ENCODE data around the gene RAB3IL1.
"Not testable (repeated sequence)": the region's sequence is repeated elsewhere in the genome, so short reads cannot be mapped to it uniquely, and the experiment has no call there.

Gene RAB3IL1

GRCh38 chr11:61883327-61883726, 34.0 kb downstream of the RAB3IL1 start:
- H3K79me2 ChIP-seq (ENCODE audit: insufficient read depth, low read length) = no peaks in the 10 kb centered on the region
- no peaks in the 10 kb centered on the region for H3K36me3 ChIP-seq (ENCODE audit: insufficient read depth, low read length)
- no peaks in the 10 kb centered on the region for H3K9me2 ChIP-seq (replicated peaks; ENCODE audit: low read depth, low read length)
- H3K4me2 ChIP-seq (ENCODE audit: low read depth, low read length, poor library complexity, severe bottlenecking) = no peak overlapping the region
- no peak overlapping the region for H3K9ac ChIP-seq (ENCODE audit: low read depth, low read length, poor library complexity, severe bottlenecking)
- no peaks in the 10 kb centered on the region for H4K20me1 ChIP-seq (ENCODE audit: insufficient read depth, low read length, poor library complexity, severe bottlenecking)
- no peaks in the 10 kb centered on the region for H3K27me3 ChIP-seq (ENCODE audit: insufficient read depth, low read length, poor library complexity, severe bottlenecking)
- H2AFZ ChIP-seq (ENCODE audit: low read length) = no peak overlapping the region
- no peaks in the 10 kb centered on the region for H3F3A ChIP-seq (ENCODE audit: low read depth)
- no peak overlapping the region for H3K4me3 ChIP-seq (ENCODE audit: low read length, poor library complexity, severe bottlenecking)
- TF ChIP-seq CTCF (conservative IDR thresholded peaks at IDR 0.05; ENCODE audit: low read length) = no peak
- no peak for TF ChIP-seq EZH2phosphoT487 (IDR thresholded peaks at IDR 0.05; ENCODE audit: borderline replicate concordance)
- no peaks in the 10 kb centered on the region for H3K9me3 ChIP-seq (ENCODE audit: insufficient read depth, low read depth, low read length)
- peaks cover 13% of the 10 kb centered on the region for H3K4me1 ChIP-seq (ENCODE audit: insufficient read depth, low read length, poor library complexity, severe bottlenecking)

DNA sequence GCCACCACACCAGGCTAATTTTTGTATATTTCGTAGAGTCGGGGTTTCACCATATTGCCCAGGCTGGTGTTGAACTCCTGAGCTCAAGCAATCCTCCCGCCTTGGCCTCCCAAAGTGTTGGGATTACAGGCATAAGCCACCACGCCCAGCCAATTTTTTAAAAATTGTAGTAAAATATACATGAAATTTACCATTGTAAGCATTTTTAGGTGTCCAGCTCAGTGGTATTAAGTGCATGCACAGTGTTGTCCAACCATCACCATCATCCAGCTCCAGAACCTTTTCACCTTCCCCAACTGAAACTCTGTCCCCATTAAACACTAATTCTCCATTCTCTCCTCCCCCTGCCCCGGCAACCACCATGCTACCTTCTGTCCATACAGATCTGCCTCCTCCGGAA, 34.5 kb downstream of the RAB3IL1 start:
- H3K4me1 ChIP-seq (ENCODE audit: insufficient read depth, low read length, poor library complexity, severe bottlenecking) = peaks cover 13% of the 10 kb centered on the region
- no peaks in the 10 kb centered on the region for H3K9me3 ChIP-seq (ENCODE audit: insufficient read depth, low read depth, low read length)
- no peak for TF ChIP-seq EZH2phosphoT487 (IDR thresholded peaks at IDR 0.05; ENCODE audit: borderline replicate concordance)
- TF ChIP-seq CTCF (conservative IDR thresholded peaks at IDR 0.05; ENCODE audit: low read length) = no peak
- H3K4me2 ChIP-seq (ENCODE audit: low read depth, low read length, poor library complexity, severe bottlenecking) = no peak overlapping the region
- H3K9me2 ChIP-seq (replicated peaks; ENCODE audit: low read depth, low read length) = no peaks in the 10 kb centered on the region
- H3K4me3 ChIP-seq (ENCODE audit: low read length, poor library complexity, severe bottlenecking) = no peak overlapping the region
- no peak overlapping the region for H3K9ac ChIP-seq (ENCODE audit: low read depth, low read length, poor library complexity, severe bottlenecking)
- no peaks in the 10 kb centered on the region for H4K20me1 ChIP-seq (ENCODE audit: insufficient read depth, low read length, poor library complexity, severe bottlenecking)
- H2AFZ ChIP-seq (ENCODE audit: low read length) = no peak overlapping the region
- no peaks in the 10 kb centered on the region for H3F3A ChIP-seq (ENCODE audit: low read depth)
- no peaks in the 10 kb centered on the region for H3K79me2 ChIP-seq (ENCODE audit: insufficient read depth, low read length)
- H3K36me3 ChIP-seq (ENCODE audit: insufficient read depth, low read length) = no peaks in the 10 kb centered on the region
- no peaks in the 10 kb centered on the region for H3K27me3 ChIP-seq (ENCODE audit: insufficient read depth, low read length, poor library complexity, severe bottlenecking)

- H3K79me2 ChIP-seq (ENCODE audit: insufficient read depth, low read length); H3K9me2 ChIP-seq (replicated peaks; ENCODE audit: low read depth, low read length); H3K9ac ChIP-seq (ENCODE audit: low read depth, low read length, poor library complexity, severe bottlenecking); H3K4me2 ChIP-seq (ENCODE audit: low read depth, low read length, poor library complexity, severe bottlenecking); H3K4me3 ChIP-seq (ENCODE audit: low read length, poor library complexity, severe bottlenecking); H4K20me1 ChIP-seq (ENCODE audit: insufficient read depth, low read length, poor library complexity, severe bottlenecking); H3K9me3 ChIP-seq (ENCODE audit: insufficient read depth, low read depth, low read length); H2AFZ ChIP-seq (ENCODE audit: low read length); H3K27me3 ChIP-seq (ENCODE audit: insufficient read depth, low read length, poor library complexity, severe bottlenecking); H3K36me3 ChIP-seq (ENCODE audit: insufficient read depth, low read length); H3F3A ChIP-seq (ENCODE audit: low read depth): not testable (repeated sequence)
- peaks cover 13% of the 10 kb centered on the region for H3K4me1 ChIP-seq (ENCODE audit: insufficient read depth, low read length, poor library complexity, severe bottlenecking)
These were observed 35.1 kb downstream of the RAB3IL1 start for GRCh38 chr11:61882267-61882666.

GRCh38 chr11:61881397-61881796, 36.0 kb downstream of the RAB3IL1 start:
- peaks cover 13% of the 10 kb centered on the region for H3K4me1 ChIP-seq (ENCODE audit: insufficient read depth, low read length, poor library complexity, severe bottlenecking)
- H3K36me3 ChIP-seq (ENCODE audit: insufficient read depth, low read length) = no peaks in the 10 kb centered on the region
- TF ChIP-seq CTCF (conservative IDR thresholded peaks at IDR 0.05; ENCODE audit: low read length) = no peak
- TF ChIP-seq EZH2phosphoT487 (IDR thresholded peaks at IDR 0.05; ENCODE audit: borderline replicate concordance) = no peak
- no peak overlapping the region for H3K9ac ChIP-seq (ENCODE audit: low read depth, low read length, poor library complexity, severe bottlenecking)
- no peaks in the 10 kb centered on the region for H4K20me1 ChIP-seq (ENCODE audit: insufficient read depth, low read length, poor library complexity, severe bottlenecking)
- no peaks in the 10 kb centered on the region for H3F3A ChIP-seq (ENCODE audit: low read depth)
- no peak overlapping the region for H3K4me2 ChIP-seq (ENCODE audit: low read depth, low read length, poor library complexity, severe bottlenecking)
- H3K27me3 ChIP-seq (ENCODE audit: insufficient read depth, low read length, poor library complexity, severe bottlenecking) = no peaks in the 10 kb centered on the region
- H3K79me2 ChIP-seq (ENCODE audit: insufficient read depth, low read length) = no peaks in the 10 kb centered on the region
- no peak overlapping the region for H3K4me3 ChIP-seq (ENCODE audit: low read length, poor library complexity, severe bottlenecking)
- H3K9me2 ChIP-seq (replicated peaks; ENCODE audit: low read depth, low read length) = no peaks in the 10 kb centered on the region
- H3K9me3 ChIP-seq (ENCODE audit: insufficient read depth, low read depth, low read length) = no peaks in the 10 kb centered on the region
- H2AFZ ChIP-seq (ENCODE audit: low read length) = no peak overlapping the region
